Esophagus squamous epithelium (tissue), 4 donors: Measurements from ENCODE around the gene TUBA1B.

ENCODE experiments used
- POLR2A ChIP-seq, 4 donors: fragments of 450-650 bp; IDR thresholded peaks; one replicate each; pipeline ENCODE4 v1.6.1; 2017; ENCODE audit warnings: antibody characterized with exemption in 4 of 4, mild to moderate bottlenecking in 4 of 4, moderate library complexity in 3 of 4
- TF ChIP-seq, protein P1 (sequence below), 6 experiments: fragments of 450-650 bp in 4 of 6; fragments of 200-600 bp in 2 of 6; sonication (generic) in 2 of 6; IDR thresholded peaks; one replicate each; pipeline ENCODE4 v1.5.1; 2016 to 2019; ENCODE audit warnings: antibody characterized with exemption in 6 of 6, mild to moderate bottlenecking in 4 of 6, moderate library complexity in 4 of 6

- TF ChIP-seq, protein P1, sequence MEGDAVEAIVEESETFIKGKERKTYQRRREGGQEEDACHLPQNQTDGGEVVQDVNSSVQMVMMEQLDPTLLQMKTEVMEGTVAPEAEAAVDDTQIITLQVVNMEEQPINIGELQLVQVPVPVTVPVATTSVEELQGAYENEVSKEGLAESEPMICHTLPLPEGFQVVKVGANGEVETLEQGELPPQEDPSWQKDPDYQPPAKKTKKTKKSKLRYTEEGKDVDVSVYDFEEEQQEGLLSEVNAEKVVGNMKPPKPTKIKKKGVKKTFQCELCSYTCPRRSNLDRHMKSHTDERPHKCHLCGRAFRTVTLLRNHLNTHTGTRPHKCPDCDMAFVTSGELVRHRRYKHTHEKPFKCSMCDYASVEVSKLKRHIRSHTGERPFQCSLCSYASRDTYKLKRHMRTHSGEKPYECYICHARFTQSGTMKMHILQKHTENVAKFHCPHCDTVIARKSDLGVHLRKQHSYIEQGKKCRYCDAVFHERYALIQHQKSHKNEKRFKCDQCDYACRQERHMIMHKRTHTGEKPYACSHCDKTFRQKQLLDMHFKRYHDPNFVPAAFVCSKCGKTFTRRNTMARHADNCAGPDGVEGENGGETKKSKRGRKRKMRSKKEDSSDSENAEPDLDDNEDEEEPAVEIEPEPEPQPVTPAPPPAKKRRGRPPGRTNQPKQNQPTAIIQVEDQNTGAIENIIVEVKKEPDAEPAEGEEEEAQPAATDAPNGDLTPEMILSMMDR (IDR thresholded peaks at IDR 0.05), result no peak
- no peak for TF ChIP-seq POLR2A (IDR thresholded peaks at IDR 0.05)
Measured at GRCh38 chr12:49144384-49144783, 13.2 kb upstream of the TUBA1B start.
